IPS DF 6.9 (cell line): Measurements from ENCODE around the gene CD27.

Source experiments
- DNase-seq: peaks from one replicate; pipeline ENCODE4 v3.0.0-alpha.2; 2013; ENCODE audit warnings: low read depth, low spot score
- H3K27ac ChIP-seq: one replicate; pipeline ENCODE4 v1.5.1; 2013; ENCODE audit warnings: low read length, control low read depth
- H3K27me3 ChIP-seq: 2 replicates; pipeline ENCODE4 v1.6.1; 2013; ENCODE audit warnings: mild to moderate bottlenecking, low read length; ENCODE audit not compliant: control insufficient read depth, insufficient read depth
- H3K36me3 ChIP-seq: 2 replicates; pipeline ENCODE4 v1.6.1; 2013; ENCODE audit warnings: low read length; ENCODE audit not compliant: control insufficient read depth, insufficient read depth
- H3K4me1 ChIP-seq: 2 replicates; pipeline ENCODE4 v1.6.1; 2013; ENCODE audit warnings: low read length; ENCODE audit not compliant: control insufficient read depth, insufficient read depth
- H3K4me3 ChIP-seq: 2 replicates; pipeline ENCODE4 v1.5.1; 2013; ENCODE audit warnings: mild to moderate bottlenecking, low read length
- H3K9me3 ChIP-seq: 2 replicates; pipeline ENCODE4 v1.6.1; 2013; ENCODE audit warnings: low read length, inconsistent platforms; ENCODE audit not compliant: control insufficient read depth, insufficient read depth
- WGBS: extraction: QIAGEN DNeasy Blood & Tissue Kit; methylation state at CpG from one replicate; pipeline ENCODE4 v1.1.7; 2013; ENCODE audit warnings: mixed read lengths, missing lambda C conversion rate; ENCODE audit not compliant: insufficient read length, insufficient coverage; 5-methylcytosine and 5-hydroxymethylcytosine counted together

CD27 gene

DNA sequence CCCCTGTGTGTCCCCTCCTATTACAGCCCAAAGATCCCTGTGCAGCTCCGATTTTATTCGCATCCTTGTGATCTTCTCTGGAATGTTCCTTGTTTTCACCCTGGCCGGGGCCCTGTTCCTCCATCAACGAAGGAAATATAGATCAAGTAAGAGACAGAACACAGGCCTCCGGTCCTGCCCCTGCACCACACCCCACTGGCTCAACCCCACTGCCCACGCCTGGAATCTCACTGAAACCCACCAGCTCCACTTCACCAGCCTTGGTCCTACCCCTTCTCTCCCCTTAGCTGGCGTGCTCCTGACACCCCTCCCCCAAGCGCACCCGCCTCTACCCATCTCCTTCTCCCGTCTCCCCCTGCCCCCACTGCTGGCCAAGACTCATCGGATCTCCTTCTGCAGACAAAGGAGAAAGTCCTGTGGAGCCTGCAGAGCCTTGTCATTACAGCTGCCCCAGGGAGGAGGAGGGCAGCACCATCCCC lies 6.2 kb downstream of the CD27 start:
- Histone ChIP-seq H3K27me3 (no peaks in the 10 kb centered on the region), H3K36me3 (no peaks in the 10 kb centered on the region; the same call in 1 of the 2 replicates), H3K4me1 (peaks cover 17% of the 10 kb centered on the region), H3K9me3 (no peaks in the 10 kb centered on the region), H3K27ac (no peak overlapping the region), H3K4me3 (no peak overlapping the region)
- WGBS = no CpG with 5 or more reads among the region's 11 CpGs
- DNase-seq = no peak

DNA sequence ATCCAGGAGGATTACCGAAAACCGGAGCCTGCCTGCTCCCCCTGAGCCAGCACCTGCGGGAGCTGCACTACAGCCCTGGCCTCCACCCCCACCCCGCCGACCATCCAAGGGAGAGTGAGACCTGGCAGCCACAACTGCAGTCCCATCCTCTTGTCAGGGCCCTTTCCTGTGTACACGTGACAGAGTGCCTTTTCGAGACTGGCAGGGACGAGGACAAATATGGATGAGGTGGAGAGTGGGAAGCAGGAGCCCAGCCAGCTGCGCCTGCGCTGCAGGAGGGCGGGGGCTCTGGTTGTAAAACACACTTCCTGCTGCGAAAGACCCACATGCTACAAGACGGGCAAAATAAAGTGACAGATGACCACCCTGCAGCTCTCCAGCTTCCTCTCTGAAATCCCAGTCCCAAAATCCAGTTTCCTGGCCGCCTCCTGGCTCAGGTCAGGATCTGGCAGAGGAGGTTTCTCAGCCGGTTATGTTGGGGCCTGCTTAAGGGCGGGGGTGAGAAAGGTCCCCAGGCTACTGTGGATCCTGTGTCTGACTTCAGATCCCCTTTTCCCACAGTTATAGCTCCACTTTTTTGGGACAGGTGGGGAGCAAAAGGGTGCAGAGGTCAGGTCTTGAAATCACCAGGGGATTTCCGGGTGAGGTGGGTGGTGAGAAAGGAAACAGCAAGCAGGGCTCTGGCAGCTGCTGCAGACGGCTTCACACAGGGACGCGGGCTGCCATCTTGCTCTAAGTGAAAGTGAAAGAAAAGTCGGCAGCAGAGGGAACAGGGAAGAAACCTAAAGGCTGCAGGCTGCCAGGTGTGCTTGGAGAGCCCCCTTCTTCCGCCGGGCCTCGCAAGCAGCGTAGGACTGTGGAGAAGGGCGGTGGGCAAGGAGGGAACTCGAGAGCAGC lies 6.8 kb downstream of the CD27 start, which contains the start of gene TAPBPL:
Gene TAPBPL, plus strand, starts transcription at position 695 of the 897 bp plus-strand sequence. CDS start 207 bp downstream, outside the sequence.
- no CpG with 5 or more reads among the region's 27 CpGs for WGBS
- Histone ChIP-seq H3K27ac (no peak within 1 kb of the TSS), H3K4me3 (no peak within 1 kb of the TSS), H3K9me3 (no peaks in the 10 kb centered on the region), H3K36me3 (no peaks in the 10 kb centered on the region; the same call in 1 of the 2 replicates), H3K27me3 (no peaks in the 10 kb centered on the region), H3K4me1 (peaks cover 17% of the 10 kb centered on the region)
- DNase-seq = no peak

DNA sequence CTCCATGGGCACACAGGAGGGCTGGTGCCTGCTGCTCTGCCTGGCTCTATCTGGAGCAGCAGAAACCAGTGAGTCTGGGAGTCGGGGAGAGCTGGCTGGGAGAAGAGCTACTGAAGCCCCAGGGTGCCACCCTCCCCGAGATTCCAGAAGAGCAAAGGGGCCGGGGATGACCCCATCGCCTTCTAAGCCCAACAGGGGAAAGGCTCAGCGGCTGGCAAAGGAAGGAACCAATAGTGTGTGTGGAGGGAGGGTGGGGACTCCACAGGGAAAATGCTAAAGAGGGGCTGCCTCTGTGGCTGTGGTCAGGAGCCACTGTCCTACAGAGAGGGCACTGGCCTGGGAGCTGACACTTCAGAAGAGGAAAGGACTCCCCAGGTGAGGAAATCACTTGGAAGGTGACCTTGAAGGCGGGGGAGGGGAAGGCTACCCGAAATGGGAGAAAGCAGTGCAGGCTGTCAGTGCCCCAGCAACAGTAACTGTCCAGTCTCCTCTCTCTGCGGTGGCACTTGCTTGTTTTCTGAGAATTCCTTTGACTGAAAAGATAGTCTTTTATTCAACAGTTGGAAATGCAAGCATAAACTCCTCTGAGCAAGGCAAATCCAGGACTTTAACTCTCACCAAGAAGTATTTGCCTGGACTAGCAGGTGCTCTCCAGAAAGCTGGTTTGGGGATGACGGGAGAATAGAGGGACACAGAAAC lies 7.6 kb downstream of the CD27 start:
- Histone ChIP-seq H3K27me3 (no peaks in the 10 kb centered on the region), H3K9me3 (no peaks in the 10 kb centered on the region), H3K4me3 (no peak overlapping the region), H3K36me3 (no peaks in the 10 kb centered on the region; the same call in 1 of the 2 replicates), H3K27ac (no peak overlapping the region), H3K4me1 (peaks cover 17% of the 10 kb centered on the region)
- DNase-seq = no peak
- no CpG with 5 or more reads among the region's 9 CpGs for WGBS

DNA sequence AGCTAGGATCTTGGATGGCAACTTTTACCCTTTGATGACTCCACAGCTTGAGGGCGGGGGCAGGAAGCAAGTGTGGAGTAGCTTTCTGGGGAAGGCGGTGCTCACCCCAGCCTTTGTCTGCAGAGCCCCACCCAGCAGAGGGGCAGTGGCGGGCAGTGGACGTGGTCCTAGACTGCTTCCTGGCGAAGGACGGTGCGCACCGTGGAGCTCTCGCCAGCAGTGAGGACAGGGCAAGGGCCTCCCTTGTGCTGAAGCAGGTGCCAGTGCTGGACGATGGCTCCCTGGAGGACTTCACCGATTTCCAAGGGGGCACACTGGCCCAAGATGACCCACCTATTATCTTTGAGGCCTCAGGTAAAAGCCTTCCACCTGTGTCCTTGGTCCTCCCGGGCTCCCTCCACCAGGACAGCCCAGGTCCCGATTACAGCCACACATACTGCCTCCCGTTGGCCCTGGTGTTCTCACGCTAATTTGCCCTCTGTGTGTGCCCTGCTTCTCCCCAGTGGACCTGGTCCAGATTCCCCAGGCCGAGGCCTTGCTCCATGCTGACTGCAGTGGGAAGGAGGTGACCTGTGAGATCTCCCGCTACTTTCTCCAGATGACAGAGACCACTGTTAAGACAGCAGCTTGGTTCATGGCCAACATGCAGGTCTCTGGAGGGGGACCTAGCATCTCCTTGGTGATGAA lies 8.3 kb downstream of the CD27 start:
- peaks cover 17% of the 10 kb centered on the region for H3K4me1 ChIP-seq
- no peak overlapping the region for H3K27ac ChIP-seq
- H3K4me3 ChIP-seq = no peak overlapping the region
- no CpG with 5 or more reads among the region's 17 CpGs for WGBS
- H3K9me3 ChIP-seq = no peaks in the 10 kb centered on the region
- H3K27me3 ChIP-seq = no peaks in the 10 kb centered on the region
- DNase-seq = no peak
- no peaks in the 10 kb centered on the region; the same call in 1 of the 2 replicates for H3K36me3 ChIP-seq

DNA sequence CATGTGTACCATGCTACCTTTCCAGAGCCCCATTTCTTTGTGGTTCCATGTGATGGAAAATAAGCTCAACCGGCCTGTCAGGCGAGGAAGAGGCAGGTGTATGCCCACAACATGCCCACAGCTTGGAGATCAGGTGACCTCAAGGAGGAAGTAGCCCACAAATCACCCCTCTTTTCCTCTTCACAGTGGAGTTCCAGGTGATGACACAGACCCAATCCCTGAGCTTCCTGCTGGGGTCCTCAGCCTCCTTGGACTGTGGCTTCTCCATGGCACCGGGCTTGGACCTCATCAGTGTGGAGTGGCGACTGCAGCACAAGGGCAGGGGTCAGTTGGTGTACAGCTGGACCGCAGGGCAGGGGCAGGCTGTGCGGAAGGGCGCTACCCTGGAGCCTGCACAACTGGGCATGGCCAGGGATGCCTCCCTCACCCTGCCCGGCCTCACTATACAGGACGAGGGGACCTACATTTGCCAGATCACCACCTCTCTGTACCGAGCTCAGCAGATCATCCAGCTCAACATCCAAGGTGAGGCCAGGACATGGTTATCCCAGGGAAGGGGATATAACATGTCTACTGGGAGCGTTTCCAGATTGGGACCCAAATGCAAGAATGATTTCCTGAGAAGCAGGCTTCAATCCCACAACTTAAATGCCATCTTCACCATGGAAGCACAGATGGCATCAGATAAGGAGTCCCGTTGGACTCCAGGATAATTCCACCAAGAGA lies 12.6 kb downstream of the CD27 start:
- DNase-seq = no peak
- Histone ChIP-seq H3K27me3 (no peaks in the 10 kb centered on the region), H3K9me3 (no peaks in the 10 kb centered on the region), H3K4me3 (no peak overlapping the region), H3K4me1 (peaks cover 6% of the 10 kb centered on the region), H3K27ac (no peak overlapping the region), H3K36me3 (peaks cover 11% of the 10 kb centered on the region)
- WGBS = no CpG with 5 or more reads among the region's 12 CpGs

DNA sequence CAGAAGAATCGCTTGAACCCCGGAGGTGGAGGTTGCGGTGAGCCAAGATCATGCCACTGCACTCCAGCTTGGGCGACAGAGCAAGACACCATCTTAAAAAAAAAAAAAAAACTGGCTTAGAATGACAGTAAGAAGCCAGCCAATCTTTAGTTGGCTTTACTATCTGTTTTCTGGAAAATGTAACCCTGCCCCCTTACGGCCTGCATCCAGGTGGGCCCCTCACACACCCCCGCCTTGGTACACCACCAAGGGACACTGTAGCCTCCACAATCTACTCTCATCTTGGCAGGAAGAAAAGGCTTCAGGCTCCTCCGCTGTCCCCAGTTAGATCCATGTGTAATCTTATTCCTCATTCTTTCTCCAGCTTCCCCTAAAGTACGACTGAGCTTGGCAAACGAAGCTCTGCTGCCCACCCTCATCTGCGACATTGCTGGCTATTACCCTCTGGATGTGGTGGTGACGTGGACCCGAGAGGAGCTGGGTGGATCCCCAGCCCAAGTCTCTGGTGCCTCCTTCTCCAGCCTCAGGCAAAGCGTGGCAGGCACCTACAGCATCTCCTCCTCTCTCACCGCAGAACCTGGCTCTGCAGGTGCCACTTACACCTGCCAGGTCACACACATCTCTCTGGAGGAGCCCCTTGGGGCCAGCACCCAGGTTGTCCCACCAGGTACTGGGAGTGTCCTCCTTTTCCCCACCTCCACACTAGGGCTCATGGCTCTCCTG lies 13.7 kb downstream of the CD27 start:
- Histone ChIP-seq H3K4me3 (no peak overlapping the region), H3K9me3 (no peaks in the 10 kb centered on the region), H3K36me3 (peaks cover 14% of the 10 kb centered on the region), H3K27me3 (no peaks in the 10 kb centered on the region), H3K27ac (no peak overlapping the region), H3K4me1 (no peaks in the 10 kb centered on the region)
- DNase-seq = no peak
- WGBS = no CpG with 5 or more reads among the region's 14 CpGs

DNA sequence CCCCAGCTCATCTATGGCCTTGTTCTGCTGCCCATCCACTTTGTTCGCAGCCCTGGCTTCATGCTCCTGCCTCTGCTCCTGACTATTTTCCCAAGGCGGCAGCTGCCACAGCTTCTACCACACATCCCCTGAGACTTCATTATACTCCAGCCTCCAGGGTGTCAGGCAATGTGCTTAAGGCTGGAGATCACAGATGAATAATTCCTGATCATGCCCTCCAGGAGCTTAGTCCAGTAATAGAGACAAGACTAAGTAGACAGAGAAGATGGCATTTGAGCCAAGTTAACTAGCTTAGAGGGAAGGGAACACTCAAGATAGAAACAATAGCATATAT lies 14.2 kb downstream of the CD27 start:
- Histone ChIP-seq H3K4me1 (no peaks in the 10 kb centered on the region), H3K27ac (no peak overlapping the region), H3K27me3 (no peaks in the 10 kb centered on the region), H3K9me3 (no peaks in the 10 kb centered on the region), H3K4me3 (no peak overlapping the region), H3K36me3 (peaks cover 14% of the 10 kb centered on the region)
- WGBS = no CpG with 5 or more reads among the region's 2 CpGs
- no peak for DNase-seq

DNA sequence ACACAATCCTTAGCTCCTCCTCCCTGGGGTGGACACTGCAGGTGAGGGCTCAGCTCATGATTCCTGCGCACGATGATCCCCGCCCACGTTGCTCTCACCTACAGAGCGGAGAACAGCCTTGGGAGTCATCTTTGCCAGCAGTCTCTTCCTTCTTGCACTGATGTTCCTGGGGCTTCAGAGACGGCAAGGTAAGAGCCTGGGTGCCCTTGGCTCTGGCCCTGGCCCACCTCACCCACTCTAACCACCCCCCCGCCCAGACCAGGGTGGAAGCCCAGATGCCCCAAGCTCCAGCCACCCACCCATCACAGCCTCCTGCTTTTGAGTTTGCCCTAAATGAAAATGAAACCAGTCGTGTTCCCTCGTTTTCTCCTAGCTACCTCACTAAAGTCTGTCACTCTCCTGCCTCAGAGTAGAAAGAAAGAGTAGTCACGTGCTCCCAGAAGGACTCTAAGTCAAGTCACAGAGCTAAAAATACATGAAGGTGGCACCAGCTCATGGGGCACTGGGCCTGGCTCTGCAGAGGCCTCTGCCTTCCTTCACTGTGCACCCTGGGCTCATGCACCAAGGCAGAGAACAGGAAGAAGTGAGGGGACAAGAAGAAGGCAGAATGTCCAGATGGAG lies 16.1 kb downstream of the CD27 start:
- Histone ChIP-seq H3K27ac (no peak overlapping the region), H3K4me1 (no peaks in the 10 kb centered on the region), H3K27me3 (no peaks in the 10 kb centered on the region), H3K36me3 (peaks cover 21% of the 10 kb centered on the region), H3K9me3 (no peaks in the 10 kb centered on the region), H3K4me3 (no peak overlapping the region)
- no CpG with 5 or more reads among the region's 10 CpGs for WGBS
- no peak for DNase-seq

DNA sequence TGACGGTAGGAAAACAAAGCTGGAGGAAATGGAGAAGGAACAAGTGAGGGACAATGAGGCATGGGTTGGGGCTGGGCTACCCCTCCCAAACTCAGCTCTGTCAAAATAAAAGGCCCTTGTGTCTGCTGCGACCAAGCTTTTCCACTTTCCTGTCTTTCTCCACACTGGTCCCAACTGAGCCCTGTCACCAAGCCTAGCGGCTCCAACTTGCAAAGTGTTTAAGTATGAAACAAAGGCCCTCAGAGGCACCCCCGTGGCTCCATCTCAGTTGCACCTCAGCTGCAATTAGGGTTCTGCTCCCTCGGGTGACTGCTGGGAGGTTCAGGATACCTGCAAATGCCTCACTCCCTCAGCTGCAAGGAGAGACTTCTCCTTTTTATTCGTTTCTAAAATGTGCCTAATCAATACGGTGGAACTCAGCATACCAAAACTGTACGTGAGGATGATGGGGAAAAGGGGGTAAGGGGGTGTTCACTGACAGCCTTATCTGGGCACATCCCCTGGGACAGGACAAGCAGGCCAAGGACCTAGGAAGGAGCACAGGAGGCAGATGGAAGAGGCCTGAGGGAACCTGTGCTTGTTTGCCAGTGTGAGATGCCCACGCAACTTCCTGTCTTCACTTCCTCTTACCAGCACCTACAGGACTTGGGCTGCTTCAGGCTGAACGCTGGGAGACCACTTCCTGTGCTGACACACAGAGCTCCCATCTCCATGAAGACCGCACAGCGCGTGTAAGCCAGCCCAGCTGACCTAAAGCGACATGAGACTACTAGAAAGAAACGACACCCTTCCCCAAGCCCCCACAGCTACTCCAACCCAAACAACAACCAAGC lies 16.9 kb downstream of the CD27 start:
- no peak overlapping the region for H3K27ac ChIP-seq
- no peak for DNase-seq
- no peak overlapping the region for H3K4me3 ChIP-seq
- no CpG with 5 or more reads among the region's 15 CpGs for WGBS
- no peaks in the 10 kb centered on the region for H3K4me1 ChIP-seq
- H3K27me3 ChIP-seq = no peaks in the 10 kb centered on the region
- H3K36me3 ChIP-seq = peaks cover 21% of the 10 kb centered on the region
- H3K9me3 ChIP-seq = no peaks in the 10 kb centered on the region
